ENCODE results near the gene ARHGAP28.

DNA sequence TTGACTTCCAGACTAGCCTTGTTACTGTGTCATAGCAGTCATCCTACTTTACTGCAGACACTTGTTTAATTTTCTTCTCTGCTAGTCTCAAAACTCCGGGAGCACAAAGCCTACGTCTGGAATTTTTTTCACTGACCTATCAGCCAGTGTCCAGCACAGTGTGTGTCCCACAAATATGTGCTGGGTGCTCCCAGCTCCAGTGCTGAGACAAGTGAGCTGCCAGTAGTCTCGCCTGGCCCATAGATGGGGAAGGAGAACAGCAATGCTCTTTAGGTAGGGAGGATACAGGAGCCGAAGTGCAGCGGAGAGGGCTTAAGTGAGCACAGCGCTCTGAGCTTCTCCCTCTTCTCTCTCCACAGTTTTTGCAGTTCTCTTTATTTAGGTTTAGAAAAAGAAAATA lies 34.0 kb downstream of the ARHGAP28 start:
- TF ChIP-seq, protein P1, sequence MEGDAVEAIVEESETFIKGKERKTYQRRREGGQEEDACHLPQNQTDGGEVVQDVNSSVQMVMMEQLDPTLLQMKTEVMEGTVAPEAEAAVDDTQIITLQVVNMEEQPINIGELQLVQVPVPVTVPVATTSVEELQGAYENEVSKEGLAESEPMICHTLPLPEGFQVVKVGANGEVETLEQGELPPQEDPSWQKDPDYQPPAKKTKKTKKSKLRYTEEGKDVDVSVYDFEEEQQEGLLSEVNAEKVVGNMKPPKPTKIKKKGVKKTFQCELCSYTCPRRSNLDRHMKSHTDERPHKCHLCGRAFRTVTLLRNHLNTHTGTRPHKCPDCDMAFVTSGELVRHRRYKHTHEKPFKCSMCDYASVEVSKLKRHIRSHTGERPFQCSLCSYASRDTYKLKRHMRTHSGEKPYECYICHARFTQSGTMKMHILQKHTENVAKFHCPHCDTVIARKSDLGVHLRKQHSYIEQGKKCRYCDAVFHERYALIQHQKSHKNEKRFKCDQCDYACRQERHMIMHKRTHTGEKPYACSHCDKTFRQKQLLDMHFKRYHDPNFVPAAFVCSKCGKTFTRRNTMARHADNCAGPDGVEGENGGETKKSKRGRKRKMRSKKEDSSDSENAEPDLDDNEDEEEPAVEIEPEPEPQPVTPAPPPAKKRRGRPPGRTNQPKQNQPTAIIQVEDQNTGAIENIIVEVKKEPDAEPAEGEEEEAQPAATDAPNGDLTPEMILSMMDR (IDR thresholded peaks at IDR 0.05; ENCODE audit: insufficient read depth, low read length), result no peak
- no peak for TF ChIP-seq POLR2AphosphoS5 (IDR thresholded peaks at IDR 0.05; ENCODE audit: low read depth)
